ENCODE measurements around the gene C16orf74. TPM values are rescaled to one million over a fixed set of nuclear protein-coding genes. Genes with fewer than 3 reads are reported as not detected.

The C16orf74 gene
- total RNA-seq, 6 experiments from 2014 or later = 13.4 to 18.6 (median 15.7) TPM

DNA sequence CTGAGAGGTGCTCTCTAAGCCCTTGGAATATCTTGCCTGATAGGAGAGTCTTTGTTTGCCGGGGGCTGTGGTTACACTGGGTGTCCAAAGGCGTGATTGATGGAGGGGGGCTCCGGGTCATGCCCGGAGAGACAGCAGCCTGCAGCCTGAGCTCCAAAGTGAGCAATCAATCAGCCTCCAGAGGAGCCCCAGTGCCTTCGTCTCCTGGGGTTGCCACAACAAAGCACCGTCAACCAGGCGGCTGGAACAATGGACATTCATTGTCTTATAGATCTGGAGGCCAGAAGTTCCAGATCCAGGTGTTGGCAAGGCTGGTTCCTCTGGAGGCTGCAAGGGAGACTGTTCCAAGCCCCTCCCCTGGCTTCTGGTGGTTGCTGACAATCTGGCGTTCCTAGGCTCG, 38.1 kb downstream of the C16orf74 start:
- Mint-ChIP-seq H3K36me3 (ENCODE audit: low read depth) (peaks cover 21% of the 10 kb centered on the region), H3K9me3 (peaks cover 13% of the 10 kb centered on the region), H3K4me1 (ENCODE audit: low read depth) (peaks cover 7% of the 10 kb centered on the region; the same call in 1 of the 2 replicates), H3K4me3 (no peak overlapping the region), H3K27me3 (ENCODE audit: insufficient read depth) (peaks cover 2% of the 10 kb centered on the region; the same call in 1 of the 2 replicates), H3K27ac (no peak overlapping the region)
- TF ChIP-seq, protein P1, sequence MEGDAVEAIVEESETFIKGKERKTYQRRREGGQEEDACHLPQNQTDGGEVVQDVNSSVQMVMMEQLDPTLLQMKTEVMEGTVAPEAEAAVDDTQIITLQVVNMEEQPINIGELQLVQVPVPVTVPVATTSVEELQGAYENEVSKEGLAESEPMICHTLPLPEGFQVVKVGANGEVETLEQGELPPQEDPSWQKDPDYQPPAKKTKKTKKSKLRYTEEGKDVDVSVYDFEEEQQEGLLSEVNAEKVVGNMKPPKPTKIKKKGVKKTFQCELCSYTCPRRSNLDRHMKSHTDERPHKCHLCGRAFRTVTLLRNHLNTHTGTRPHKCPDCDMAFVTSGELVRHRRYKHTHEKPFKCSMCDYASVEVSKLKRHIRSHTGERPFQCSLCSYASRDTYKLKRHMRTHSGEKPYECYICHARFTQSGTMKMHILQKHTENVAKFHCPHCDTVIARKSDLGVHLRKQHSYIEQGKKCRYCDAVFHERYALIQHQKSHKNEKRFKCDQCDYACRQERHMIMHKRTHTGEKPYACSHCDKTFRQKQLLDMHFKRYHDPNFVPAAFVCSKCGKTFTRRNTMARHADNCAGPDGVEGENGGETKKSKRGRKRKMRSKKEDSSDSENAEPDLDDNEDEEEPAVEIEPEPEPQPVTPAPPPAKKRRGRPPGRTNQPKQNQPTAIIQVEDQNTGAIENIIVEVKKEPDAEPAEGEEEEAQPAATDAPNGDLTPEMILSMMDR (IDR thresholded peaks at IDR 0.05) = no peak
- DNase-seq = no peak

DNA sequence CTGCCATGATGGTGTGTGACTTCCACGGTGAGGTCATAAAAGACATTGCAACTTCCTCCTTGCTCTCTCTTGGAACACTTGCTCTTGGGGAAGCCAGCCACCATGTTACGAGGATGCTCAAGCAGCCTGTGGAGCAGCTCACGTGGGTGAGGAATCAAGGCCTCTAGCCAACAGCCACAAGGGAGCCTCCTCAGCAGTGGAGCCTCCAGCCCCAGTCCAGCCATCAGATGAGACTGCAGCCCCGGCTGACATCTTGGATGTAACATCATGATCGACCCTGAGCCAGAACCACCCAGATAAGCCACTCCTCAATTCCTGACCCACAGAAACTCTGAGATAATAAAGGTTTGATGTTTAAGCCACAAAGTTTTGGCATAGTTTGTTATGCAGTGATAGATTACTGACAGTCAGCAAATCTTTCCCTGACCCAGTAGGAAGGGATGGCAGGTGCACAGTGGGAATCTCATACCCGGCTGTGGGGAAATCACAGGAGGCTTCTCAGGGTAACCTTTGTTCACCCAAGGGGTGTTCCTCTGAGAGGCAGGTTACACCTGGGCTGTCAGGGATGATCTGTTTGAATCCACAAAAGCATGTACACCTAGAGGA, 38.8 kb downstream of the C16orf74 start:
- H3K4me3 Mint-ChIP-seq = no peak overlapping the region
- H3K4me1 Mint-ChIP-seq (ENCODE audit: low read depth) = peaks cover 7% of the 10 kb centered on the region; the same call in 1 of the 2 replicates
- TF ChIP-seq, protein P1 (IDR thresholded peaks at IDR 0.05) = no peak
- DNase-seq = no peak
- no peak overlapping the region for H3K27ac Mint-ChIP-seq
- H3K9me3 Mint-ChIP-seq = peaks cover 13% of the 10 kb centered on the region
- peaks cover 21% of the 10 kb centered on the region for H3K36me3 Mint-ChIP-seq (ENCODE audit: low read depth)
- H3K27me3 Mint-ChIP-seq (ENCODE audit: insufficient read depth) = peaks cover 2% of the 10 kb centered on the region; the same call in 1 of the 2 replicates

DNA sequence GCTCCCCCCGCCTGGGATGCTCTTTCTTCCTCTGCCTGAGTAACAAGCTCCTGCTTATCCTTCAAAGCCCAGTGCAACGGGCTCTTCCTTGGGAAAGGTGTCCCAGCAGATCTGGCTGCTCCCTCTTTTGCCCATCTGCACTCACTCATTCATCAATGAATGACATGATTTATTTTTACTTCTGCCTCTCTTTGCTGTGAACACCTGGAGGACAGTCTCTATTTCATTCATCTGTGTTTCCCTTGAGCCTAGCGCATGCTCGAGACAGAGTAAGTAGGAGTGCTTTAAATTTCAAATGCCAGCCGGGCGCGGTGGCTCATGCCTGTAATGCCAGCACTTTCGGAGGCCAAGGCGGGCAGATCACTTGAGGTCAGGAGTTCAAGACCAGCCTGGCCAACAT, 40.2 kb downstream of the C16orf74 start:
- H3K4me1 Mint-ChIP-seq (ENCODE audit: low read depth) = peaks cover 5% of the 10 kb centered on the region; the same call in 1 of the 2 replicates

DNA sequence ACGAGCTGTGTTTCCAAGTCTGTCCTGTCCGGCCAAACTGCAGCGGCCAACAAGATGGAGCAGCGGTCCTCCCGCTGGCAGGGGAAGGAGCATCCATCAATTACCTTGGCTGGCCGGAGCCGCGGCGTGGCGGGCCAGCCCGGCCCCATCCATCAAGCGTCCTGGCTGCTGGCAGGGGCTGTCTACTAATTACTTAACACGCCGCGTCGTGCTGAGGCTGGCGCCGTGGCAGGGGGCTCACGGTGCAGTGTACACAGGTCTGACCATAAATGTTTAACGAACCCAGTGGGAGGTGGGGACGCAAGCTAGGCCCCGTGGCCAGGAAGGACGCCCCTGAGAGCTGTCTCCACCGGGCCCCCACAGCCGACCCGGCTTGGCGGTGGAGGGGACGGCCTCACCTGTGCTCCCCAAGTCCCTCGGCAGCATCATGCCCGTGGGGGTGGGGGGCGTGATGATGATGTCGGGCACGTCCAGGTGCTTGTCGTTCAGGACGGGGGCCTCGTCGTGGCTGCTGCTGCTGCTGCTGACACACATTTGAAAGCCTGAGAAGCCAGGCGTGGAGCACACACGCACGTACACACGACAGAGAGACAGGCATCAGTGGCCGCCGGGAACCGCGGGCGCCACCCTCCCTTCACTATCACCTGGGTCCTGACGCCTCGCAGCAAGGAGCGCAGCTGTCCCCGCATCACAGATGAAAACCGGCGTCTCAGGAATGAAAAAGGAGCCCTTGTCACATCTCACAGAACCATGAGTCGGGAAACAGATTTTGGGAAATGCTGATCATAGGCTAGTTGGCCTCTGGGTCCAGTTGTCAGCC, 40.9 kb downstream of the C16orf74 start:
- Mint-ChIP-seq H3K27ac (no peak overlapping the region), H3K27me3 (ENCODE audit: insufficient read depth) (peaks cover 2% of the 10 kb centered on the region; the same call in 1 of the 2 replicates), H3K9me3 (peaks cover 13% of the 10 kb centered on the region), H3K4me3 (no peak overlapping the region), H3K36me3 (ENCODE audit: low read depth) (peaks cover 26% of the 10 kb centered on the region), H3K4me1 (ENCODE audit: low read depth) (no peaks in the 10 kb centered on the region)
- TF ChIP-seq, protein P1 (IDR thresholded peaks at IDR 0.05) = no peak
- no peak for DNase-seq

More for the DNA sequence above, 40.2 kb downstream of the C16orf74 start:
- Mint-ChIP-seq H3K36me3 (ENCODE audit: low read depth) (peaks cover 26% of the 10 kb centered on the region), H3K4me3 (no peak overlapping the region), H3K27me3 (ENCODE audit: insufficient read depth) (peaks cover 2% of the 10 kb centered on the region; the same call in 1 of the 2 replicates), H3K27ac (no peak overlapping the region), H3K9me3 (peaks cover 13% of the 10 kb centered on the region)
- no peak for DNase-seq
- TF ChIP-seq, protein P1 (IDR thresholded peaks at IDR 0.05) = no peak

DNA sequence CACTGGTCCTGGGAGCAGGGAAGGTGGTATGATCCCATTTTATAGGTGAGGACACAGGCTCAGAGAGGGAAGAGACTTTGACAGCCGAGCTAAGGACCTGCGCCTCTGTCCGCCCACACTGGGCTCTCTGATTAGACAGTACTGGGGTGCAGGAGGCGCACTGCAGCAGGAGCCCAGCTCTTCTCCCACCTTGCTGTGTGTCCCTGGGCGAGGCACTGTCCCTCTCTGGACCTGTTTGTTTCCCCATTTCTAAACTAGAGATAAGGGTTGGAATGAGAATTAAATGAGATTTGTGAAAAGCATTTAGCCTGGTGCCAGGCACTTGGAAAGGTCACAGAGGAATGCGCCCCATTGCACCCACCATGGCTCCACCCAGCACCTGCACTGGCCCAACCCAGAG, 42.6 kb downstream of the C16orf74 start:
- H3K27ac Mint-ChIP-seq = no peak overlapping the region
- peaks cover 22% of the 10 kb centered on the region for H3K36me3 Mint-ChIP-seq (ENCODE audit: low read depth)
- no peaks in the 10 kb centered on the region for H3K4me1 Mint-ChIP-seq (ENCODE audit: low read depth)
- no peak for DNase-seq
- peaks cover 2% of the 10 kb centered on the region; the same call in 1 of the 2 replicates for H3K27me3 Mint-ChIP-seq (ENCODE audit: insufficient read depth)
- no peak overlapping the region for H3K4me3 Mint-ChIP-seq
- TF ChIP-seq, protein P1 (IDR thresholded peaks at IDR 0.05) = no peak
- H3K9me3 Mint-ChIP-seq = peaks cover 13% of the 10 kb centered on the region

All from HFFc6 (cell line).